GM12878 (cell line): Measurements from ENCODE around the gene ZMIZ2. TPM values are rescaled to one million over a fixed set of nuclear protein-coding genes. Genes with fewer than 3 reads are reported as not detected.

Experiments used
- ATAC-seq: fragments of 200-7000 bp; cut with Tn5 transposase; 3 replicates; pipeline ENCODE4 v1.9.1; 2020; ENCODE audit warnings: mild to moderate bottlenecking, moderate library complexity
- BruUV-seq: library from RNA; stranded (reverse); fragments of 400-500 nt; replicated peaks from 2 replicates; lab custom pipeline; 2021; lab: Mats Ljungman, UMichigan
- CTCF ChIA-PET: fragments of 300-600 bp; sonication (Branson Sonifier 250); formaldehyde crosslinking; extraction: SDS; loops from one replicate; lab custom pipeline; 2021; ENCODE audit warnings: inconsistent platforms; lab: Yijun Ruan, JAX
- POLR2A ChIA-PET: fragments of 350-600 bp; formaldehyde crosslinking; extraction: SDS; loops from one replicate; lab custom pipeline; 2021; ENCODE audit warnings: inconsistent platforms; lab: Charles Lee
- RAD21 ChIA-PET: fragments of 300-600 bp; sonication (Branson Sonifier 250); formaldehyde crosslinking; loops from one replicate; lab custom pipeline; 2023; ENCODE audit warnings: antibody characterized with exemption; ENCODE audit not compliant: unreplicated experiment; lab: Charles Lee
- SMC1A ChIA-PET: fragments of 300-600 bp; sonication (Branson Sonifier 250); formaldehyde crosslinking; loops from one replicate; lab custom pipeline; 2023; ENCODE audit not compliant: unreplicated experiment, uncharacterized antibody; lab: Charles Lee
- DNase-seq: peaks from one replicate; pipeline ENCODE4 v3.0.0-alpha.2; 2011; ENCODE audit warnings: low read depth, low spot score
- FAIRE-seq: peaks from 3 replicates; lab custom pipeline; 2011; peaks lifted over from hg19 to GRCh38; lab: Jason Lieb, UNC
- H2AFZ ChIP-seq: 2 replicates; pipeline ENCODE4 v1.6.0; 2011; ENCODE audit warnings: low read depth, low read length, control low read depth; ENCODE audit not compliant: control insufficient read depth
- H3K27ac ChIP-seq: 2 replicates; pipeline ENCODE4 v1.5.1; 2011; ENCODE audit warnings: control low read depth; ENCODE audit not compliant: control insufficient read depth, insufficient read depth
- H3K27me3 ChIP-seq, 2 experiments: replicated peaks in 1 of 2; 2 replicates each; pipeline versions ENCODE4 v1.6.0 to v1.6.1; 2011; ENCODE audit warnings: low read length in 1 of 2; ENCODE audit not compliant: control insufficient read depth in 2 of 2, insufficient read depth in 2 of 2
- H3K36me3 ChIP-seq, 2 experiments: 2 replicates each; pipeline ENCODE4 v1.5.1; 2011; ENCODE audit warnings: low read length in 1 of 2; ENCODE audit not compliant: control insufficient read depth in 2 of 2, insufficient read depth in 2 of 2
- H3K4me1 ChIP-seq: 2 replicates; pipeline ENCODE4 v1.6.1; 2011; ENCODE audit warnings: mild to moderate bottlenecking, low read length, moderate library complexity, mixed read lengths; ENCODE audit not compliant: control insufficient read depth, insufficient read depth
- H3K4me2 ChIP-seq: 2 replicates; pipeline ENCODE4 v1.6.0; 2011; ENCODE audit warnings: control low read depth; ENCODE audit not compliant: control insufficient read depth, insufficient read depth
- H3K4me3 ChIP-seq: fragments of 200-600 bp; sonication (generic); 2 replicates; pipeline ENCODE4 v1.5.1; 2016
- H3K79me2 ChIP-seq: 2 replicates; pipeline ENCODE4 v1.6.0; 2011; ENCODE audit warnings: low read length; ENCODE audit not compliant: control insufficient read depth, insufficient read depth
- H3K9ac ChIP-seq: 2 replicates; pipeline ENCODE4 v1.8.0; 2011; ENCODE audit warnings: low read length, control low read depth, mixed read lengths; ENCODE audit not compliant: control insufficient read depth, insufficient read depth
- H3K9me3 ChIP-seq: replicated peaks from 3 replicates; pipeline ENCODE4 v1.5.1; 2011; ENCODE audit warnings: mild to moderate bottlenecking, low read length; ENCODE audit not compliant: control insufficient read depth, insufficient read depth
- H4K20me1 ChIP-seq: 2 replicates; pipeline ENCODE4 v1.6.0; 2011; ENCODE audit not compliant: control insufficient read depth, insufficient read depth
- ATF7 ChIP-seq: fragments of 450-650 bp; IDR thresholded peaks from 2 replicates; pipeline ENCODE4 v1.6.1; 2016; ENCODE audit warnings: low read depth, mild to moderate bottlenecking
- HCFC1 ChIP-seq: fragments of 150-350 bp; IDR thresholded peaks from 2 replicates; pipeline ENCODE4 v1.6.1; 2014; ENCODE audit warnings: low read length
- MTA2 ChIP-seq: fragments of 450-650 bp; IDR thresholded peaks from 2 replicates; pipeline ENCODE4 v1.6.1; 2016; ENCODE audit warnings: low read depth, mild to moderate bottlenecking, moderate library complexity
- NFXL1 ChIP-seq: fragments of 450-650 bp; IDR thresholded peaks from 2 replicates; pipeline ENCODE4 v1.6.1; 2017; ENCODE audit warnings: antibody characterized with exemption, mild to moderate bottlenecking, borderline replicate concordance
- PBX3 ChIP-seq: IDR thresholded peaks from 2 replicates; pipeline ENCODE4 v1.6.1; 2011; ENCODE audit warnings: mild to moderate bottlenecking, low read depth, low read length, moderate library complexity; ENCODE audit not compliant: insufficient replicate concordance
- RBBP5 ChIP-seq: fragments of 200-600 bp; sonication (generic); conservative IDR thresholded peaks from 2 replicates; pipeline ENCODE4 v1.6.1; 2016
- SIN3A ChIP-seq: IDR thresholded peaks from 2 replicates; pipeline ENCODE4 v1.6.1; 2012; ENCODE audit warnings: low read depth, low read length, improper control_type of control experiment
- SPI1 ChIP-seq: IDR thresholded peaks from 2 replicates; pipeline ENCODE4 v1.6.1; 2011; ENCODE audit warnings: low read depth, mild to moderate bottlenecking, low read length, moderate library complexity, borderline replicate concordance; ENCODE audit not compliant: insufficient read depth
- SUPT20H ChIP-seq: IDR thresholded peaks from 2 replicates; pipeline ENCODE4 v1.6.1; 2011; ENCODE audit warnings: low read depth, mild to moderate bottlenecking, low read length, moderate library complexity, borderline replicate concordance; ENCODE audit not compliant: control insufficient read depth
- WGBS: methylation state at CpG from one replicate; pipeline ENCODE4 v1.1.6; 2016; ENCODE audit warnings: low lambda C conversion rate; ENCODE audit not compliant: insufficient replicate concordance, insufficient coverage; ENCODE audit errors: missing lambda C conversion rate; 5-methylcytosine and 5-hydroxymethylcytosine counted together
- in situ Hi-C: fragments of 300-500 bp; cut with MboI; formaldehyde crosslinking; loops from 9 replicates; pipeline ENCODE4 v1.14.3; 2018; ENCODE audit warnings: mixed read lengths
- intact Hi-C: fragments of 100-400 bp; cut with micrococcal nuclease; formaldehyde crosslinking; loops from one replicate; pipeline ENCODE4 v1.14.2; 2022; ENCODE audit not compliant: unreplicated experiment
- polyA plus RNA-seq, 11 experiments: library from polyadenylated mRNA; depleted of rRNA in 4 of 11; unstranded in 6 of 11; stranded (reverse) in 5 of 11; fragments of >200 nt; fragmentation: Nextera tagmentation in 4 of 11; fragmentation: Illumina TruSeq in 1 of 11; extraction: Ambion mirVana in 4 of 11; extraction: Trizol in 1 of 11; gene quantifications; 1 replicate in 1 of 11; 2 replicates in 10 of 11; pipeline versions ENCODE4 v1.2.1 to v1.2.3, GENCODE V29; 2011 to 2016; ENCODE audit warnings: inconsistent platforms in 2 of 11, missing spikeins in 2 of 11, low read depth in 1 of 11
- total RNA-seq, 4 experiments: library from RNA; depleted of rRNA in 3 of 4; stranded (reverse); fragments of >200 nt in 3 of 4; fragmentation: Illumina TruSeq in 1 of 4; extraction: Trizol in 1 of 4; gene quantifications; 2 replicates each; pipeline versions ENCODE4 v1.2.1 to v1.2.3, GENCODE V29; 2013 to 2021
- TF ChIP-seq, protein P1 (sequence below): IDR thresholded peaks from 2 replicates; pipeline ENCODE4 v1.6.1; 2012; ENCODE audit warnings: mild to moderate bottlenecking, low read depth, low read length

The ZMIZ2 gene
- total and polyA plus RNA-seq, 10 of the 15 experiments (the other 5 are each of a cell fraction or from before 2014, with no cell fraction given): 0.71 to 158 (median 17.0) TPM

- H3K4me2 ChIP-seq: peak overlapping the region; percentile 5
- peak overlapping the region; percentile 63; the same call in 1 of the 2 replicates for H3K27ac ChIP-seq
- ATAC-seq (peak; percentile 25), FAIRE-seq (no peak), DNase-seq (no peak)
- WGBS: 63% methylated on average over 8 of the region's 8 CpGs
- no peaks in the 10 kb centered on the region for H3K79me2 ChIP-seq
- no peaks in the 10 kb centered on the region for H3K9me3 ChIP-seq
- H3K4me1 ChIP-seq: peaks cover 36% of the 10 kb centered on the region
- no peaks in the 10 kb centered on the region for H3K27me3 ChIP-seq
- in situ Hi-C loops (no loop called here), intact Hi-C loops (loop anchor here (2.0 kb wide), 1 partner anchor 19 kb away; no protein-coding TSS in a partner anchor)
- ChIA-PET SMC1A (interaction anchor here (0.6 to 1.8 kb wide), 6 partner anchors 17 to 141 kb away, joined by 3 to 4 read pairs (median 3); no protein-coding TSS in a partner anchor), RAD21 (interaction anchor here (0.8 to 4.1 kb wide), 3 partner anchors 18 to 145 kb away, joined by 3 to 40 read pairs (median 4); partner anchors contain the start of gene H2AZ2), POLR2A (interaction anchor here (0.6 to 4.3 kb wide), 5 partner anchors 19 to 163 kb away, joined by 3 to 33 read pairs (median 4); partner anchors contain the start of genes OGDH and PURB), CTCF (interaction anchor here (0.8 to 3.4 kb wide), 3 partner anchors 19 to 134 kb away, joined by 3 to 11 read pairs (median 3); no protein-coding TSS in a partner anchor)
- TF ChIP-seq SUPT20H: no peak
- TF ChIP-seq, protein P1, sequence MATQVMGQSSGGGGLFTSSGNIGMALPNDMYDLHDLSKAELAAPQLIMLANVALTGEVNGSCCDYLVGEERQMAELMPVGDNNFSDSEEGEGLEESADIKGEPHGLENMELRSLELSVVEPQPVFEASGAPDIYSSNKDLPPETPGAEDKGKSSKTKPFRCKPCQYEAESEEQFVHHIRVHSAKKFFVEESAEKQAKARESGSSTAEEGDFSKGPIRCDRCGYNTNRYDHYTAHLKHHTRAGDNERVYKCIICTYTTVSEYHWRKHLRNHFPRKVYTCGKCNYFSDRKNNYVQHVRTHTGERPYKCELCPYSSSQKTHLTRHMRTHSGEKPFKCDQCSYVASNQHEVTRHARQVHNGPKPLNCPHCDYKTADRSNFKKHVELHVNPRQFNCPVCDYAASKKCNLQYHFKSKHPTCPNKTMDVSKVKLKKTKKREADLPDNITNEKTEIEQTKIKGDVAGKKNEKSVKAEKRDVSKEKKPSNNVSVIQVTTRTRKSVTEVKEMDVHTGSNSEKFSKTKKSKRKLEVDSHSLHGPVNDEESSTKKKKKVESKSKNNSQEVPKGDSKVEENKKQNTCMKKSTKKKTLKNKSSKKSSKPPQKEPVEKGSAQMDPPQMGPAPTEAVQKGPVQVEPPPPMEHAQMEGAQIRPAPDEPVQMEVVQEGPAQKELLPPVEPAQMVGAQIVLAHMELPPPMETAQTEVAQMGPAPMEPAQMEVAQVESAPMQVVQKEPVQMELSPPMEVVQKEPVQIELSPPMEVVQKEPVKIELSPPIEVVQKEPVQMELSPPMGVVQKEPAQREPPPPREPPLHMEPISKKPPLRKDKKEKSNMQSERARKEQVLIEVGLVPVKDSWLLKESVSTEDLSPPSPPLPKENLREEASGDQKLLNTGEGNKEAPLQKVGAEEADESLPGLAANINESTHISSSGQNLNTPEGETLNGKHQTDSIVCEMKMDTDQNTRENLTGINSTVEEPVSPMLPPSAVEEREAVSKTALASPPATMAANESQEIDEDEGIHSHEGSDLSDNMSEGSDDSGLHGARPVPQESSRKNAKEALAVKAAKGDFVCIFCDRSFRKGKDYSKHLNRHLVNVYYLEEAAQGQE: no peak
- TF ChIP-seq PBX3: no peak
- TF ChIP-seq NFXL1: no peak
- no peak for TF ChIP-seq ATF7
- TF ChIP-seq RBBP5: no peak
- no peak for TF ChIP-seq HCFC1
- TF ChIP-seq SIN3A: no peak
- no peak for TF ChIP-seq SPI1
- no peak for TF ChIP-seq MTA2
- no peak overlapping the region for H2AFZ ChIP-seq
- H4K20me1 ChIP-seq: no peaks in the 10 kb centered on the region
- H3K4me3 ChIP-seq: no peak overlapping the region
- H3K36me3 ChIP-seq: peaks cover 13 to 30% of the 10 kb centered on the region in 2 experiments
- no peak overlapping the region for H3K9ac ChIP-seq
- no TSS peak for BruUV-seq
Observed at GRCh38 chr7:44769376-44769775, 20.7 kb downstream of the ZMIZ2 start.
